ENCODE data around the gene ATG7.

ATG7 gene

DNA sequence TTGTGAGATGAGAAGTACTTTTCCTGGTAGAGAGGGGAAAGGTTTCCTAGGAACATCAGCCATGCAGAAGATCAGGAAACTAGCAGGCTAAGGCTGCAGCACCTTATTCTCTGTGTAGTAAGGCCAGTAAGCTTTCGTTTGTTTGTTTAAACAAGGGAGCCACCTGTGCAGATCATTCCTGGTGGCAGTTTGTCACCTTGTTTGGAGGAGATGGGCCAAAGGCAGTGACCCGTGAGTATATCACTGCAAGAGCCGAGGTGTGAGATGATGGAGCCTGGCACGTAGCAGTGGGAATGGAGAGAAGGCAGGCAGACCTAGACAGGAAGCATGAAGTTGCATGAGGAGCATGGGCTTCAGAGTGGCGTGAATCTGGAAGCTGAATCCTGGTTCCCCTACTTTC, 19.6 kb downstream of the ATG7 start:
- H3K9me3 Mint-ChIP-seq: no peaks in the 10 kb centered on the region
- peak overlapping the region; percentile 34 for H3K4me3 Mint-ChIP-seq
- no peaks in the 10 kb centered on the region for H3K27me3 Mint-ChIP-seq
- peaks cover 65% of the 10 kb centered on the region for H3K4me1 Mint-ChIP-seq (ENCODE audit: low read depth)
- DNase-seq: no peak
- H3K36me3 Mint-ChIP-seq (ENCODE audit: low read depth): peaks cover 73% of the 10 kb centered on the region
- H3K27ac Mint-ChIP-seq: peak overlapping the region; percentile 94

DNA sequence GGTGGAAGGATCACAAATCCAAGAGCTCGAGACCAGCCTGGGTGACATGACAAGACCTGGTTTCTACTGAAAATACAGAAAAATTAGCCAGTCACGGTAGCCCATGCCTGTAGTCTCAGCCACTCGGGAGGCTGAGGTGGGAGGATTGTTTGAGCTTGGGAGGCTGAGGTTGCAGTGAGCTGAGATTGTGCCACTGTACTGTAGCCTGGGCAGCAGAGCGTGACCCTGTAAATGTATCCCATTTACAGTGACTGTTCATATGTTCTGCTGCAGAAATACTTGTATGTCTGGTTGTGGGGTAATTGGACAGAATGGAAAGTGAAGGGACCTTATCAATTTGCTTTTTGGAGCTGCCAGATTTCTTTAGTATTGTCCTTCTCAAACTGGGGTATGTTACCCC, 24.9 kb downstream of the ATG7 start:
- no peak for DNase-seq
- peaks cover 78% of the 10 kb centered on the region for H3K36me3 Mint-ChIP-seq (ENCODE audit: low read depth)
- peaks cover 26% of the 10 kb centered on the region for H3K4me1 Mint-ChIP-seq (ENCODE audit: low read depth)
- H3K9me3 Mint-ChIP-seq: no peaks in the 10 kb centered on the region
- H3K27me3 Mint-ChIP-seq: no peaks in the 10 kb centered on the region
- no peak overlapping the region for H3K4me3 Mint-ChIP-seq
- peak overlapping the region; percentile 10 for H3K27ac Mint-ChIP-seq

DNA sequence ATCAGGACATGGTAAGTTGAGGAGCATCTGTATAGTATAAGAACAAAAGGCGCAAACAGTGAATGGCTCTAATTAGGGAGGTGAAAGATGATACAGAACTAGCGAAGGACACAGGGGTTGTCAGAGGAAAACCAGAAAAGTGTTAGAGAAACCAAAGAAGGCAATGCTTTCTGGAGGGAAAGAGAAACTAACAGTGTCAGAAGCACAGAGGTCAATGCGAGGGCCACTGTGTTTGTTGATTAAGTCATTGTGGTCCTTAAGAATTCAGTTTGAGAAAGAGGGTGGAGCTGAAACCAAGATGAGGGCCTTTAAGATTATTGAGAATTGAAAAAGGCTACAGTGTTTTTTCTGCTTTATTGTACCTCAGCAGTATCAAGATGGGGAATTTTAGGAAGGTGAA, 28.8 kb downstream of the ATG7 start:
- no peaks in the 10 kb centered on the region for H3K27me3 Mint-ChIP-seq
- peaks cover 32% of the 10 kb centered on the region for H3K4me1 Mint-ChIP-seq (ENCODE audit: low read depth)
- no peaks in the 10 kb centered on the region for H3K9me3 Mint-ChIP-seq

DNA sequence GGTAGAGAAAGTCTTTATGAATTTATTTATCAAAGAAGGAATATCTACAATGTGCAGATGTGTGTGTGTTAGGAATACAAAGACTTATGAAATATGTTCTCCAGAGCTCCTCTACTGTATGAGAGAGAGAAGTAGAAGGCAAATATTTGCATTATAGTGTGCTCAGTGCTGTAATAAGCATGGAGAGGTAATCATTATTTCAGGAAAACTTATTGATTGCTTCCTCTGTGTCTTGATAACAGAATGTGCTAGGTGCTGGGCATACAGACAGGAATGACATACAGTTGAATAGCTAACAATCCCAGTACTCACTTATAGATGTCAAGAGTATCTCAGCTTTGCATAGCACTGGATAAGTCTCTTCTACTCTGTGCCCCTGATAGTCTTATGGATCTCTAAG, 30.2 kb downstream of the ATG7 start:
- H3K9me3 Mint-ChIP-seq: no peaks in the 10 kb centered on the region
- no peak overlapping the region for H3K27ac Mint-ChIP-seq
- peaks cover 95% of the 10 kb centered on the region for H3K36me3 Mint-ChIP-seq (ENCODE audit: low read depth)
- H3K4me3 Mint-ChIP-seq: no peak overlapping the region
- no peaks in the 10 kb centered on the region for H3K27me3 Mint-ChIP-seq
- peaks cover 40% of the 10 kb centered on the region for H3K4me1 Mint-ChIP-seq (ENCODE audit: low read depth)
- DNase-seq: no peak

More for the DNA sequence above, 28.8 kb downstream of the ATG7 start:
- DNase-seq: no peak
- H3K4me3 Mint-ChIP-seq: no peak overlapping the region
- H3K36me3 Mint-ChIP-seq (ENCODE audit: low read depth): peaks cover 95% of the 10 kb centered on the region
- H3K27ac Mint-ChIP-seq: peak overlapping the region; percentile 66

DNA sequence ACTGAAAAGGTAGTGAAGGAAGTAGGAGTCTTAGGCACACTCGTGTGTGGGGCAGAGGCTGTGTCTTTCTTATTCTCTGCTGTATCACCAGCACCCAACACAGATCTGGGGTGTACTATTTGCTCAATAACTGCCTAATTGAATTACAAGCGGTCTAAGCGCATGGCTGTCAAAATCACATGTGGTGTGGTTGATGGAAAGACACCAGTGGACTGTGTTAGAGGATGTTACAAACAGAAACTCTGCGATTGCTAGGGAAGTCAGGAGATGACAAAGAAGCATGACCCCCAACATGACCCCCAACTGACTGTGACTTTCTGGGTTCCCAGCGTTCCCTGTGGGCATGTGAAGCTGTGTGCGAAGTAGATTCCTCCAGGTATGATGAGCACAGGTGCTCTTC, 32.0 kb downstream of the ATG7 start:
- H3K4me1 Mint-ChIP-seq (ENCODE audit: low read depth): peaks cover 44% of the 10 kb centered on the region
- peak overlapping the region; percentile 12 for H3K27ac Mint-ChIP-seq
- H3K9me3 Mint-ChIP-seq: no peaks in the 10 kb centered on the region
- H3K4me3 Mint-ChIP-seq: no peak overlapping the region
- no peaks in the 10 kb centered on the region for H3K27me3 Mint-ChIP-seq
- peaks cover 95% of the 10 kb centered on the region for H3K36me3 Mint-ChIP-seq (ENCODE audit: low read depth)
- DNase-seq: no peak

DNA sequence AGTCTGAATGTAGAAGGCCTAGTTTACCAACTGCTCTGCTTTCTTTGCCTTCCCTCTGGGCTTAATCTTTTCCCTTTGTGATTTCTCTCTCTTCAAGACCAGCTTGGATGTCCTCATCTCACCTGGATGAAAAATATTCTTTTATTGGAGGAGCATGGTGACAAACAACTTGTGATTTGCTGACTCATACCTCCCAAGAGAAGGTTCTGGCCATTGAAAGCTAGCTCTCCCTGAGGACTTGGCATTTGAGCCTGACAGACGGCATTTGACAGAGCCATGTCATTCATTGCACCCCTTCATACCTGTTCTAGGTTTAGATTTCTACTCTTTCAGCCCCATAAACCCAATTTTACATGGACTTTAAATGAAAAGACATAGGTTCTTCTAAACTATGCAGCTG, 33.3 kb downstream of the ATG7 start:
- DNase-seq: no peak
- H3K9me3 Mint-ChIP-seq: no peaks in the 10 kb centered on the region
- H3K36me3 Mint-ChIP-seq (ENCODE audit: low read depth): peaks cover 92% of the 10 kb centered on the region
- H3K4me1 Mint-ChIP-seq (ENCODE audit: low read depth): peaks cover 42% of the 10 kb centered on the region
- H3K27me3 Mint-ChIP-seq: no peaks in the 10 kb centered on the region
- H3K4me3 Mint-ChIP-seq: no peak overlapping the region
- peak overlapping the region; percentile 8 for H3K27ac Mint-ChIP-seq

DNA sequence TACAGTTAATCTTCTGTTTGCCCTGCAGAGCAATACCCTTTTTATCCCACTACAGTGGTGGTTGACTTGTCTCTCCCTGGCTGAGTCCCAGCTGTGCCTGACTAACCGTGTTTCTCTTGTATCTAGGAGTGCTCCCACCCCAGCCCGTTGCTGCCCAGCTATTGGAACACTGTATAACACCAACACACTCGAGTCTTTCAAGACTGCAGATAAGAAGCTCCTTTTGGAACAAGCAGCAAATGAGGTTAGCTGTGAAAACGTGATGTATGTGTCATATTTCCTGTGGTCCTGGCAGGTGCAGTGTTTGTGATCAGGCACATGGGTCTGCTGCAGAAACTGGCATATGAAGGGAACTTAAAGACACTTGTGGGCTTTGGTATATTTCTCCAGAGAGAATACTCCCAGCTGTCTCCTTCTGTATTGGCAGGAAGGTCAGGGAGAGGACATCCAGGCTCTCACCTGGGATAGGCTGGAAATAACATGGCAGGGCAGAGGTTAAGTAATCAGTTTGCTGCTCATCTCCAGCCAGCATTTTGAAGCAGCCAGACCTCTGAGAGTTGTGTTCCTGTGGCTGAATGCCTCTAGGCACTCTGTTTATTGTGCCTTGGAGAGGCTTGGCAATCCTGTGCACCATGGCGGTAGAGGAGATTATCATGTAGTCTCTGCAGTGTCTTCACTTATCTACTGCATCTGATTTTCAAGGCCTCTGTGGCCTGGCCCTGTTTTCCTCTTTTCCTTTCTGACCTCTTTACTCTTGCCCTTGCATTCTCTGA, 34.8 kb downstream of the ATG7 start:
- Mint-ChIP-seq H3K9me3 (no peaks in the 10 kb centered on the region), H3K27me3 (no peaks in the 10 kb centered on the region), H3K4me1 (ENCODE audit: low read depth) (peaks cover 33% of the 10 kb centered on the region), H3K27ac (peak overlapping the region; percentile 84), H3K4me3 (no peak overlapping the region), H3K36me3 (ENCODE audit: low read depth) (peaks cover 93% of the 10 kb centered on the region)
- DNase-seq: peak; percentile 47

DNA sequence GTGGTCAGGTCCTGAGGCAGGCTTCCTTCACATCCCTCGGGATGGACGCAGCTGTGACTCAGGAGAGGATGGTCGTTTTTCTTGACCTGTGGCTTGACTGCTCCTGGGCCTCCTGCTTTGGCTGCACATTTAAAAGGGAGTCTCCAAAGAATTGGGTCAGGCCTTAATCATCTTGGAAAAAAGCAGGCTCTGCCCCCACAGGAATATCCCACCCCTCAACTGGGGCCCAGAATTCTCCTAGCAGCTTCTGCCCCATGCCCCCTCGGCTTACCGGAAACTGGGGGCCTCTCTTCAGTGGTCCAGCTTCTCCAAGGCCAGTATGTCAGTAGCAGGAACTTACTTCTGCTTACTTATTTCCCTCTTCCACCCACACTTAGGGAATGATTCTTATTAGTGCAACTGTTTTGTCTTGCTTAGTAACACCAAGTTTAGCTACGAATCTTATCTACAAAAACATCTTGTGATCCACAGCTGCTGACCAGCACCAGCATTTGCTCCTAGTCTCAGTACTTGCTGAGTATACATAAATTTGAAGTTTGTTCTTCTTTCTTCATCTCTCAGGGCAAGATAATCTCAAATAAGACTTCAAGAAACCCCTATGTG, 35.7 kb downstream of the ATG7 start:
- Mint-ChIP-seq H3K4me1 (ENCODE audit: low read depth) (peaks cover 33% of the 10 kb centered on the region), H3K27ac (no peak overlapping the region), H3K36me3 (ENCODE audit: low read depth) (peaks cover 93% of the 10 kb centered on the region), H3K9me3 (no peaks in the 10 kb centered on the region), H3K4me3 (no peak overlapping the region), H3K27me3 (no peaks in the 10 kb centered on the region)
- no peak for DNase-seq

DNA sequence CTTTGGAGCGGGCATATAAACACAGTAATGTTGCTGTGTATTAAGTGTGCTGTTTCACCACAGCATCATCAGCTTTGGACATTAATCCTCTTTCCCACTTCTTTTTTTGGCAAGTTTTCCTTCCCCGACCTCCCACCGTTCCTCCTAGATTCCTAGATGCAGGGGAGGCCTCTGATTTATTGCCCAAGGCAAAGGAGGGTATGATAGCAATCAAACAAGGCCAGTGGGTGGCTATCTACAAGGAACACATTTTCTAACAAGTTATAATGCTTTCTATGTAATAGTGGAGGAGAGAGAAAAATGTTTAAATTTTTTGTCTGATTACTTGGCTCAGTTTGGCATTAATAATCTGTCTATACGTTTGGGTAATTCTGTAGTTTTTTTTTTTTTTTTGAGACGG, 38.1 kb downstream of the ATG7 start:
- Mint-ChIP-seq H3K4me1 (ENCODE audit: low read depth) (peaks cover 26% of the 10 kb centered on the region), H3K27ac (no peak overlapping the region), H3K9me3 (no peaks in the 10 kb centered on the region), H3K27me3 (no peaks in the 10 kb centered on the region), H3K36me3 (ENCODE audit: low read depth) (peaks cover 95% of the 10 kb centered on the region), H3K4me3 (no peak overlapping the region)
- no peak for DNase-seq

DNA sequence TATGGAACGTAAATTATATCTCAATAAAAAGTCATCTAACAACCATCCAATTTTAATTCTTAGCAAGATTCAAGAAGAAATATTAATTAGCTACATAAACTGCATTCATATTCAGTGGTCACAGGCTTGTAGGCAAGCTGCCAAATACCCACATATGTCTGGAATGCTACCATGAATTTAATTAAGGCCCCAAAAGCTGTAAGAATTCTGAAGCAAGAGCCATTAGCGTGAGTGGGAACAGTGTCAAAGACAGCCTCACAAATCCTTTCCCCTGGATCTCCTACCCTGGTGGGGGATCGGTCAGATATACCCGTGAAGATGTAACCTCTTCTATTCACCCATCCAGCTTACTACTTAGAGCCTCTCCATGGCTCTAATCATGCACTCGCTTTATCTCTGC, 40.0 kb downstream of the ATG7 start:
- Mint-ChIP-seq H3K27ac (no peak overlapping the region), H3K4me3 (no peak overlapping the region), H3K9me3 (no peaks in the 10 kb centered on the region), H3K27me3 (no peaks in the 10 kb centered on the region), H3K4me1 (ENCODE audit: low read depth) (peaks cover 7% of the 10 kb centered on the region), H3K36me3 (ENCODE audit: low read depth) (peaks cover 95% of the 10 kb centered on the region)
- no peak for DNase-seq

DNA sequence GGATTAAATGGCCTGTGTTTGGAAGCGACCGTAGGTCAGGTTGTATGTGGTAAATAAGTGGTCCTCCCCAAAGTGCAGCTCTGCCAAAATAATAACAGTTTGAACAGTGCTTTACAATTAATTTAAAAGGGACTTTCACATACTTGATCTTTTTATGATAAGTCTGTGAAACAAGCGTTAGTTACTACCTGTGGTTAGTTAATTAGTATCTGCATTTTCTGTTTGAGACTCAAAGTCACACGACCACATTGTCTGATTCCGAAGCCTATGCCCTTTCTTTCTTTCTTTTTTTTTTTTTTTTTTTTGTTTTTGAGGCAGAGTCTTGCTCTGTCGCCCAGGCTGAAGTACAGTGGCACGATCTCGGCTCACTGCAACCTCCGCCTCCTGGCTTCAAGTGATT, 45.1 kb downstream of the ATG7 start:
- Mint-ChIP-seq H3K9me3 (no peaks in the 10 kb centered on the region), H3K4me1 (ENCODE audit: low read depth) (no peaks in the 10 kb centered on the region), H3K36me3 (ENCODE audit: low read depth) (peaks cover 99% of the 10 kb centered on the region), H3K4me3 (no peak overlapping the region), H3K27me3 (no peaks in the 10 kb centered on the region), H3K27ac (no peak overlapping the region)
- no peak for DNase-seq

DNA sequence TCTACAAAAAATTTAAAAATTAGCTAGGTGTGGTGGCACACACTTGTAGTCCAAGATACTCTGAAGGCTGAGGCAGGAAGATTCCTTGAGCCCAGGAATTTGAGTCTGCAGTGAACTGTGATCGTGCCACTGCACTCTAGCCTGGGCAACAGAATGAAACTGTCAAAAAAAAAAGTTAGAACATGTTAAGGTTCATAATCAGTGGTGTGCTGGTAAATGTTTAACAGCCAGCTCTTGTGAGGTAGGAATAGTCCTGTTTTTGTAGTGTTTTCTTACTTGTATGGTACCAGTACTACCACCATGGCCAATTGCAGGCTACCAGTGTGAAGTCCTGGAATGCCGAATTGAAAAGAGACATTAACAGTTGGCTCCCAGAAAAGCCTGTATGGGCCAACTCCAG, 50.7 kb downstream of the ATG7 start:
- Mint-ChIP-seq H3K9me3 (no peaks in the 10 kb centered on the region), H3K36me3 (ENCODE audit: low read depth) (peaks cover 93% of the 10 kb centered on the region), H3K27me3 (no peaks in the 10 kb centered on the region), H3K4me1 (ENCODE audit: low read depth) (peaks cover 9% of the 10 kb centered on the region), H3K27ac (no peak overlapping the region), H3K4me3 (no peak overlapping the region)
- no peak for DNase-seq

DNA sequence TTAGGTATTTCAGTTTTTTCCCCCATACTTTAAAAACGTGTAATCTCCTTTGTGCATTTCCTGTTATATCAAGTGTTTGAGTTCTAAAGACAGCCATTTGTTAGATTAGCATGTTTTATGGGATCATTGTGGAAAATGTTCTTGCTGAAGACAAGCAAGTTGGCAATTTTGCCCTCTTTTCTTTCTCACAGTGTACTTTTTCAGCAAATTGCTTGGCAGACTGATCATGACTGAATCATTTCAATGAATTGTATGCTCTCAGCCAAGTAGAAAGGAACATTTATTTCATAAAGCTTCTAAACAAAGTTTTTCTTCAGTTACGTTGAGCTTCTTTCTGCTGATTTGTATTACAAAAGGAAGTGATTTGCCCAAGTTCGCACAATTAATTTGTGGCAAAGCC, 51.6 kb downstream of the ATG7 start:
- H3K9me3 Mint-ChIP-seq: no peaks in the 10 kb centered on the region
- peaks cover 93% of the 10 kb centered on the region for H3K36me3 Mint-ChIP-seq (ENCODE audit: low read depth)
- no peak overlapping the region for H3K4me3 Mint-ChIP-seq
- H3K27me3 Mint-ChIP-seq: no peaks in the 10 kb centered on the region
- no peak overlapping the region for H3K27ac Mint-ChIP-seq
- no peak for DNase-seq
- peaks cover 9% of the 10 kb centered on the region for H3K4me1 Mint-ChIP-seq (ENCODE audit: low read depth)

DNA sequence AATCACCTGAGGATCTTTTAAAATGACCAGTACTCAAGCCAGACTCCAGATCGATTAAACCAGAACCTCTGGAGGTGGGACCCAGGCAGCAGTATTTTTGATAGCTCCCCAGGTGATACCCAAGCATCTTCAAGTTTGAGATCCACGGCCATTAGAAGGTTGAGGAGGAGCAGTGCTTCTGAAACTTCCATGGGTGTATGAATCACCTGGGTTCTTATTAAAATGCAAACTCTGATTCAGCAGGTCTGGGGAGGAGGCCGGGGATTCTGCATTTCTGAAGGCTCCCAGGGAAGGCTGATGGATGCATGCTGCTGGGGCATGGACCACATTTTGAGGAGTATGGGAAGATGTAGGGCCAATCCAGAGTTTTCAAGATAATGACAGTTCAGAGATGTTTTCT, 55.4 kb downstream of the ATG7 start:
- H3K27ac Mint-ChIP-seq: peak overlapping the region; percentile 63
- no peak for DNase-seq
- peaks cover 21% of the 10 kb centered on the region for H3K4me1 Mint-ChIP-seq (ENCODE audit: low read depth)
- no peaks in the 10 kb centered on the region for H3K9me3 Mint-ChIP-seq
- no peak overlapping the region for H3K4me3 Mint-ChIP-seq
- H3K27me3 Mint-ChIP-seq: no peaks in the 10 kb centered on the region
- peaks cover 90% of the 10 kb centered on the region for H3K36me3 Mint-ChIP-seq (ENCODE audit: low read depth)

DNA sequence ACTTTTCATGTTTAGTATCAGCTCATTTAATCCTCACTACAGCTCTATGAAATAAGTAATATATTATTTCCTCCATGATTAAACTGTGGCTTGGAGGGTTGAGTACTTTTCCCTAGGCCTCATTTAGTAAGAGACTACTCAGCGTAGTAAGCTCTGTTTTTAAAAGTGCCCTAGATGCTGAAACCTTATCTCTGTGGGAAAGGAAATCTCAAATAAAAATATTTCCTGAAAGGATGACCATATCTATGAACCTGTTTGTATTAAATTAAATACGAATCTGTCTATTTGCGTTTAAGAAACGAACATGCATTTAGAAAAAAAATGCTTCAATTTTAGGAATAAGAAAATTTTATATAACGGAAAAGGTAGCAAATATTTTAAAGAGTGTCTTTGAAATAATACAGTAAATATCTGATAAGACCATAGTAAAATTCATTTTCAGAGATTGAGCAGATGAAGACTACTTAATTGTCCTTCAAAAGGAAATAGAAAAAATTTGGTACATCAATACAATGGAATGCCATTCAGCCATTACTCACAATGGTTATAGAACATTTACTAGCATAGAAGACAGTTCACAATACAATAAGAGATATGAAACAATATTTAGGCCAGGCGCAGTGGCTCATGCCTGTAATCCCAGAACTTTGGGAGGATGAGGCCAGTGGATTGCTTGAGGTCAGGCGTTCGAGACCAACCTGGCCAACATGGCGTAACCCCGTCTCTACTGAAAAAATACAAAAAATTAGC, 56.2 kb downstream of the ATG7 start:
- no peaks in the 10 kb centered on the region for H3K9me3 Mint-ChIP-seq
- no peak for DNase-seq
- no peak overlapping the region for H3K27ac Mint-ChIP-seq
- H3K36me3 Mint-ChIP-seq (ENCODE audit: low read depth): peaks cover 88% of the 10 kb centered on the region
- no peaks in the 10 kb centered on the region for H3K27me3 Mint-ChIP-seq
- peaks cover 21% of the 10 kb centered on the region for H3K4me1 Mint-ChIP-seq (ENCODE audit: low read depth)
- no peak overlapping the region for H3K4me3 Mint-ChIP-seq
